HG03039 (cell line): ENCODE measurements around the gene TNFRSF25.

Experiments
- ATAC-seq: cut with Tn5 transposase; IDR thresholded peaks from one replicate; pipeline ENCODE4 v1.9.1; 2021; ENCODE audit warnings: mild to moderate bottlenecking, moderate library complexity; ENCODE audit not compliant: unreplicated experiment

The TNFRSF25 gene, protein sequence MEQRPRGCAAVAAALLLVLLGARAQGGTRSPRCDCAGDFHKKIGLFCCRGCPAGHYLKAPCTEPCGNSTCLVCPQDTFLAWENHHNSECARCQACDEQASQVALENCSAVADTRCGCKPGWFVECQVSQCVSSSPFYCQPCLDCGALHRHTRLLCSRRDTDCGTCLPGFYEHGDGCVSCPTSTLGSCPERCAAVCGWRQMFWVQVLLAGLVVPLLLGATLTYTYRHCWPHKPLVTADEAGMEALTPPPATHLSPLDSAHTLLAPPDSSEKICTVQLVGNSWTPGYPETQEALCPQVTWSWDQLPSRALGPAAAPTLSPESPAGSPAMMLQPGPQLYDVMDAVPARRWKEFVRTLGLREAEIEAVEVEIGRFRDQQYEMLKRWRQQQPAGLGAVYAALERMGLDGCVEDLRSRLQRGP

DNA sequence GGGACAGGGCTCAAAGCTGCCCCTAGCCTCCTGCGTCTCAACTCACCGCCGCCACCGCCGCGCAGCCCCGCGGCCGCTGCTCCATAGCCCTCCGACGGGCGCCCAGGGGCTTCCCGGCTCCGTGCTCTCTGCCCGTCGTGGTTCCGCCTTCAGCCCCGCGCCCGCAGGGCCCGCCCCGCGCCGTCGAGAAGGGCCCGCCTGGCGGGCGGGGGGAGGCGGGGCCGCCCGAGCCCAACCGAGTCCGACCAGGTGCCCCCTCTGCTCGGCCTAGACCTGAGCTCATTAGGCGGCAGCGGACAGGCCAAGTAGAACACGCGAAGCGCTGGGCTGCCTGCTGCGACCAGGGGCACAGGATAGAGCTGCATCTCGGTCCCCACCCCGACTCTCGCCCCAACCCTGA lies at the start of gene TNFRSF25:
TNFRSF25 (minus strand) TSS at position 151 of the 400 bp plus-strand sequence; CDS start at position 85, 66 bp downstream.
- ATAC-seq: no peak

GRCh38 chr1:6515771-6516170 lies 49.8 kb upstream of the TNFRSF25 start:
- no peak for ATAC-seq

DNA sequence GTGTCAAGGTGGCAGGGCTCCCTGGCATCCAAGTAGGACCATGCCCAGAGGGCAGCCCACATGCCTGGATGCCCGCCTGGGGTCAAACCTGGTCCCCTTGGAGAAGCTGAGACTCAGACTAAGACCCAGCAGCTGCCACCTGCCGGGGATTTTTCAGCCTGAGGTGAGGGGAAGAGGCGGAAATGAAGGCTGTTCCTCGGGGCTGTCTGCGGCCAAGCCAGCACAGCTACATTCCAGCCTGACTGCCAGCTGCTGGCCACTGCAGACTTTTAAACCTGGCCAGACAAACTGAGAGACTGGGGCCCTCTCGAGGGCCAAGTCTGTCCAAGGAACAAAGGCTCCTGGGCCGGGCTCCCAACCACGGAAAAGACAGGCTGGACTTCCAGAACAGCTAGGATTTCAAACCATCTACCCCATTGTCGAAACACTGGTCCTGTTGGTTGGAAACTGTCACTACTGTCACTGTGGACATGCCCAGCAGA lies 47.4 kb upstream of the TNFRSF25 start:
- no peak for ATAC-seq

GRCh38 chr1:6512908-6513280 lies 46.9 kb upstream of the TNFRSF25 start:
- no peak for ATAC-seq

GRCh38 chr1:6512245-6512907 lies 46.4 kb upstream of the TNFRSF25 start:
- ATAC-seq: no peak

GRCh38 chr1:6511561-6512244 lies 45.7 kb upstream of the TNFRSF25 start:
- ATAC-seq: no peak

GRCh38 chr1:6511056-6511455 lies 45.1 kb upstream of the TNFRSF25 start:
- no peak for ATAC-seq

GRCh38 chr1:6510493-6510892 lies 44.5 kb upstream of the TNFRSF25 start:
- ATAC-seq: no peak

- no peak for ATAC-seq
These were observed 43.9 kb upstream of the TNFRSF25 start for GRCh38 chr1:6509919-6510291.

GRCh38 chr1:6509220-6509918 lies 43.4 kb upstream of the TNFRSF25 start:
- ATAC-seq: no peak

- no peak for ATAC-seq
These were observed 42.8 kb upstream of the TNFRSF25 start for GRCh38 chr1:6508816-6509189.

DNA sequence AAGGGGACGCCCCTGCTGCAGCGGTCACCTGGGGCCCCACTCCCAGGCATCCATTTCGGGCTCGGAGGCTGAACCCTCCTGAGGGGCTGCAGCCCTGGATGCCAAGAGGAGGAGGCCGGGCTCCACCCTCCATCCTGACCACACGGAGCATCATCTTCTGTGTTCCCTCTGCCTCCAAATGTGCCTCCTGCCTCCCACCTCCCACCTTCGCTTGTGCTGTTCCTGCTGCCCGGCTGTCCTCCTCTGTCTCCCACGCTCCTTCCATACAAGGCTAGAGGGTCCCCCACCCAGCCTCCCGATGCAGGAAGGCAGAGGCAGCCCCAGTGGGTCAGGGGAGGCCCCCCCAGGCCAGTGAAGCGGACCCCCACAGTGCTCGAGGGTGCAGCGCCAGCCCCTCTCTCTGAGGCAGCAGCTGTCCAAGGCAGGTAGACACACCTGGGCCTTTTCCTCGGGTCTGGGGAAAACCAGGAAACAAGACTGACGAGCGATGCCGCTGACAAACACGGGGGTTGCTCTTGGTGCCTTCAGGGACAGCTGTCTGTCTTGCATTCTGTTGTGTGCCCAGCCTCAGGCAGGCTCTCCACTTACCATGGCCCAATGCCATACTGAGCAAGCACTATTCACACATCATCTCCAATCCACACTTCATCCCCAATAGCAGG lies 42.3 kb upstream of the TNFRSF25 start:
- no peak for ATAC-seq

GRCh38 chr1:6507461-6507911 lies 41.5 kb upstream of the TNFRSF25 start:
- no peak for ATAC-seq

DNA sequence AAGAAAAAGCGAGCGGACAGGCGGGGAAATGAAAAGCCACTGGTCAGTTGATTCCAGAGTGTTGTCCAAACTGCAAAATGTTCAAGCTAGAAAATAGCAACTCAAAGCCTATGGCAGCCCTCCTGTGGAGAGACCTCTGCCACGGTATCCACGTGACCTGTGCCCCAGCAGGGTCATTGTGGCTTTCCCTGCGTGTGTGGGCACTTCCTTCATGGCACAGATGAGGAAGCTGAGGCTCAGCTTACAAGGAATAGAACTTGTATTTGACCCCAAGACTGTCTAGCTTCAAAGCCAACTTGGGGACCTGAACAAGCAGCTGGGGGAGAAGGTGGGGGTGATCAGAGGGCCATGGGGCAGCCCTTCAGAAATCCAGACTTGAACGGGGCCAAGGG lies 41.1 kb upstream of the TNFRSF25 start:
- no peak for ATAC-seq

- no peak for ATAC-seq
These were observed 40.5 kb upstream of the TNFRSF25 start for GRCh38 chr1:6506210-6507036.

GRCh38 chr1:6505367-6506209 lies 39.6 kb upstream of the TNFRSF25 start:
- ATAC-seq: no peak

GRCh38 chr1:6504887-6505286 lies 38.9 kb upstream of the TNFRSF25 start:
- no peak for ATAC-seq

DNA sequence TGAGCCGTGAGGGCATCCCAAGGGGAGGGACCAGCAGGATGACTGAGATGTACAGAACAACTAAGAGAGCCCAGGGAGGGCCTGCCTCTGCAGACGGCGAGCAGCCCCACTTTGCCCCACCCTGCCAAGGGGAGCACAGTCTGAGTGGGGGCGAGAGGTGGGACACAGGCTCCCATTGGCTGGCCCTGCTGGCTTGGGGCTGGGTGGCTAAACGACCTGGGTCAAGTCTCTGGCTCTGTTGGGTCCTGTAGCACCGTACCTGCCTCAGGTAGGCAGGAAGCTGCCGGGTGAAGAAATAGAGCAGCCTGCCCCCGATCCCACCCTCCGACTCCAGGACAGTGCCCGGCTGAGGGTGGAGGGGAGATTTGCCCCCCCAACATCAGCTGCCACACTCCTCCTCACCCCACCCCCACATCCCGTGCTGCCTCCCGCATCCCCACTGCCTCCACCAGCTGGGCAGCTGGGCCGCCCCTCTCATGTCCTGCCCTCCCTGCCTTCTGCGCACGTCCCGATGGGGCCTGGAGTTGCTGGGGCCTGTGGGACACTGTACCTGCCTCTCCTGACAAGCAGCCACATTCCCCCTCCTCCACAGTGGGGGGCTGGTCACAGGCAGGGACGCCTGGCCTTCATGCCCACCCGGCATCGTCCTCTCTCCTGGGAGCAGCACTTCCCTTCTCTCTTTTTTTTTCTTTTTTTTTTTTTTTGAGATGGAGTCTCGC lies 38.1 kb upstream of the TNFRSF25 start:
- ATAC-seq: no peak
